Germinal center (tissue), 1 donor: ENCODE results near the gene FBL.

Experiments
- DNase-seq: peaks from one replicate; pipeline ENCODE4 v3.0.0; 2012; ENCODE audit warnings: mixed read lengths, low spot score

Gene FBL

GRCh38 chr19:39788244-39788643, 57.9 kb downstream of the FBL start:
- DNase-seq = no peak
